ENCODE measurements around the gene TOM1L2.
A peak's percentile ranks its signal among the peaks of the same experiment; 100 is the strongest.

Gene TOM1L2

DNA sequence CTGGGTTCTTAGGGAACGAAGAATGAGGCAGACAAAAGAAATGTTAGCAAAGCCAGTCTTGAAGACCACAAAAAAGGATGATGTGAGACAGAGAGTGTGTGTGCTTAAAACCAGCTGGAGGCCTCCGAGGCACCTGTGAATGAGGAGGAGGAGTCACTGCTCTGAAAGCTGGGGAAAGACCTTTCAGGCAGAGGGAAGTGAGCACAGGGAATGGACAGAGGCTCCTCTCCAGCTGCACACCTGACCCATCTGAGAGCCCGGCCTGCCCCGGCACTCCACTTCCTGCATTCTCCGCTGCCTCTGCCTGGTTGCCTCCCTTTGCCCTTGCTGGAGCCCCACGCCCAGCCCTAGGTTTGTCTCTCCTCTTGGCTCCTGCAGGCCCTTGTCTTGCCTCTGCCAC is 80.2 kb downstream of the TOM1L2 start:
- Histone ChIP-seq H3K4me3 (ENCODE audit: low read length) (no peak overlapping the region), H3K27ac (ENCODE audit: low read depth, low read length) (no peak overlapping the region), H3K9me3 (ENCODE audit: control insufficient read depth, insufficient read depth, low read length) (no peaks in the 10 kb centered on the region), H3F3A (ENCODE audit: control insufficient read depth, insufficient read depth) (no peaks in the 10 kb centered on the region), H3K27me3 (ENCODE audit: control insufficient read depth, low read length) (no peaks in the 10 kb centered on the region), H3K4me1 (ENCODE audit: control insufficient read depth, low read length) (peaks cover 20% of the 10 kb centered on the region), H3K36me3 (ENCODE audit: control insufficient read depth, low read length) (no peaks in the 10 kb centered on the region), H4K20me1 (ENCODE audit: control insufficient read depth, insufficient read depth, low read depth, low read length) (0 out of 2 replicates have a peak, but pooled peaks cover 6% of the 10 kb centered on the region), H3K4me2 (ENCODE audit: low read length) (no peak overlapping the region), H3K79me2 (ENCODE audit: control insufficient read depth, low read length) (no peaks in the 10 kb centered on the region), H3K9me2 (replicated peaks; ENCODE audit: control insufficient read depth, low read length) (no peaks in the 10 kb centered on the region)
- TF ChIP-seq, protein P1, sequence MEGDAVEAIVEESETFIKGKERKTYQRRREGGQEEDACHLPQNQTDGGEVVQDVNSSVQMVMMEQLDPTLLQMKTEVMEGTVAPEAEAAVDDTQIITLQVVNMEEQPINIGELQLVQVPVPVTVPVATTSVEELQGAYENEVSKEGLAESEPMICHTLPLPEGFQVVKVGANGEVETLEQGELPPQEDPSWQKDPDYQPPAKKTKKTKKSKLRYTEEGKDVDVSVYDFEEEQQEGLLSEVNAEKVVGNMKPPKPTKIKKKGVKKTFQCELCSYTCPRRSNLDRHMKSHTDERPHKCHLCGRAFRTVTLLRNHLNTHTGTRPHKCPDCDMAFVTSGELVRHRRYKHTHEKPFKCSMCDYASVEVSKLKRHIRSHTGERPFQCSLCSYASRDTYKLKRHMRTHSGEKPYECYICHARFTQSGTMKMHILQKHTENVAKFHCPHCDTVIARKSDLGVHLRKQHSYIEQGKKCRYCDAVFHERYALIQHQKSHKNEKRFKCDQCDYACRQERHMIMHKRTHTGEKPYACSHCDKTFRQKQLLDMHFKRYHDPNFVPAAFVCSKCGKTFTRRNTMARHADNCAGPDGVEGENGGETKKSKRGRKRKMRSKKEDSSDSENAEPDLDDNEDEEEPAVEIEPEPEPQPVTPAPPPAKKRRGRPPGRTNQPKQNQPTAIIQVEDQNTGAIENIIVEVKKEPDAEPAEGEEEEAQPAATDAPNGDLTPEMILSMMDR (IDR thresholded peaks at IDR 0.05; ENCODE audit: low read depth, low read length, poor library complexity, severe bottlenecking): no peak
- no peak for TF ChIP-seq EZH2phosphoT487 (IDR thresholded peaks at IDR 0.05; ENCODE audit: borderline replicate concordance, low read length)

DNA sequence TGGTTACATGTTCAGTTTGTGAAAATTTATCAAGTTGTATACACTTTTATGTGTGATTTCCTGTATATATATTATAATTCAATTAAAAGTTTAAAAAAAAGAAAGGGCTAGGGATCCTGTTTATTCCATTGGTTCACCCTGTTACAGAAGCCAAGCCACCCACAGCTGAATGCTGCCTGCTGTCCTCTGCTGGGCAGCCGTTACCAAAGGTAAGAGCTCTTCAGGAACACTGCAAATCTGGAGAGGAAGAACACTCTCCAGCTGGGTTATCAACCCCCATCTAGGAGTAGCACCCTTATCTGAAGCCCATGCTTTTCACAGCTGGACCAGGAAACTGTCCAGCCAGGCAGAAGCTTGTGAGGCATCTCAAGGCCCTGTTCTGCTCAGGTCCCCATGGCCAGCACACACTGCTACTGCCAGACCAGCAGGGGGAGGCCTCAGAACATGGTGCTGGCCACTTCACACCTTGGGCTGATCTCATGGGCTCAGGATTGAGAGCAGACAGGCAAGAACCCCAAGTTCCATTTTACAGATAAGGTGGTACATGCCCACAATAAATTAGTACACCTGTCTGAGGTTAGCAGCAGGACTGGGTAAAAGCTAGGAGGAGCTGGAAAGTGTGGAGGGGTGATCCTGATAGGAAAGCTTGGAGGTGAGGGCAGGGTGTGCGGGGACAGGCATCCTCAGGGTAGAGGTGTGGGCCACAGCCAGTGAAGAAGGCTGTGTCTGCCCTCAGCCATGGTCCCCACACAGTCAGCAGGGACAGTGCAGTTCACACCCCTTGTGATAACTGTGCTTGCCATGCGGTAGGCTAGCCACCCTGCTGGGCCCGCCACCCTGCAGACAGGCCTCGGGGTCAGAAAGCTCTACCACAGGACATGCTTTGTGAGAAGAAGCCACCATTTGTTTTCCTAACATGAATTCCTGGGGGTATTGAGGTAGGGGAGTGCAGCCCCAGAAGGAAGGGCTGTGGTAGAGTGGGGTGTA is 81.1 kb downstream of the TOM1L2 start:
- no peak overlapping the region for H3K4me2 ChIP-seq (ENCODE audit: low read length)

DNA sequence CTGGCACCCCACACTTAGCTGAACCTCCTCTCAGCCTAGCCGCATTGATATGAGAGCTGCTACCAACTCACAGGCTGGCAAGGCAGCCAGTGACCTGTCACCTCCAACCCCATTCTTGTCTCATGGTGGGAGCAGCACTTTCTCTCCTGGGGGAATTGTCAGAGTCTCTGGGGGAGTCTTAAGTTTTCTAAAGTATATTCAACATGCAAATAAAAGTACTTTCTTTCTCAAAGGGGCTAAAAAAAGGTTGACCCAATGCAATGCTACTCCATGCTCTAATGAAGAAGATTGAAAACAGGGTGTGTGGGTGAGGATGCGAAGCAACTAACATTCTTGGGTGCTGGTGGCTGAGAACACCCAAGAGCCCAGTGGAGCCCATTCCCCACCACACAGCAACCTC is 82.3 kb downstream of the TOM1L2 start:
- Histone ChIP-seq H3K9me3 (ENCODE audit: control insufficient read depth, insufficient read depth, low read length) (no peaks in the 10 kb centered on the region), H3K4me1 (ENCODE audit: control insufficient read depth, low read length) (peaks cover 20% of the 10 kb centered on the region), H3K79me2 (ENCODE audit: control insufficient read depth, low read length) (no peaks in the 10 kb centered on the region), H3K4me2 (ENCODE audit: low read length) (peak overlapping the region; percentile 11; the same call in 1 of the 2 replicates), H3K4me3 (ENCODE audit: low read length) (no peak overlapping the region), H3K9me2 (replicated peaks; ENCODE audit: control insufficient read depth, low read length) (no peaks in the 10 kb centered on the region), H3K27ac (ENCODE audit: low read depth, low read length) (no peak overlapping the region), H4K20me1 (ENCODE audit: control insufficient read depth, insufficient read depth, low read depth, low read length) (0 out of 2 replicates have a peak, but pooled peaks cover 6% of the 10 kb centered on the region), H3K27me3 (ENCODE audit: control insufficient read depth, low read length) (no peaks in the 10 kb centered on the region), H3F3A (ENCODE audit: control insufficient read depth, insufficient read depth) (no peaks in the 10 kb centered on the region), H3K36me3 (ENCODE audit: control insufficient read depth, low read length) (no peaks in the 10 kb centered on the region)
- TF ChIP-seq, protein P1 (IDR thresholded peaks at IDR 0.05; ENCODE audit: low read depth, low read length, poor library complexity, severe bottlenecking): no peak
- TF ChIP-seq EZH2phosphoT487 (IDR thresholded peaks at IDR 0.05; ENCODE audit: borderline replicate concordance, low read length): no peak

More for the DNA sequence above, 81.1 kb downstream of the TOM1L2 start:
- Histone ChIP-seq H3K9me3 (ENCODE audit: control insufficient read depth, insufficient read depth, low read length) (no peaks in the 10 kb centered on the region), H3K4me1 (ENCODE audit: control insufficient read depth, low read length) (peaks cover 20% of the 10 kb centered on the region), H3K27me3 (ENCODE audit: control insufficient read depth, low read length) (no peaks in the 10 kb centered on the region), H3F3A (ENCODE audit: control insufficient read depth, insufficient read depth) (no peaks in the 10 kb centered on the region), H3K36me3 (ENCODE audit: control insufficient read depth, low read length) (no peaks in the 10 kb centered on the region), H3K27ac (ENCODE audit: low read depth, low read length) (no peak overlapping the region), H4K20me1 (ENCODE audit: control insufficient read depth, insufficient read depth, low read depth, low read length) (0 out of 2 replicates have a peak, but pooled peaks cover 6% of the 10 kb centered on the region), H3K9me2 (replicated peaks; ENCODE audit: control insufficient read depth, low read length) (no peaks in the 10 kb centered on the region), H3K4me3 (ENCODE audit: low read length) (no peak overlapping the region), H3K79me2 (ENCODE audit: control insufficient read depth, low read length) (no peaks in the 10 kb centered on the region)
- no peak for TF ChIP-seq EZH2phosphoT487 (IDR thresholded peaks at IDR 0.05; ENCODE audit: borderline replicate concordance, low read length)
- TF ChIP-seq, protein P1 (IDR thresholded peaks at IDR 0.05; ENCODE audit: low read depth, low read length, poor library complexity, severe bottlenecking): peak; percentile 44
